Breast epithelium (tissue), 4 donors: ENCODE results near the gene IQCN. TPM values are rescaled to one million over a fixed set of nuclear protein-coding genes. Genes with fewer than 3 reads are reported as not detected.
A peak's percentile ranks its signal among the peaks of the same experiment; 100 is the strongest.

Experiments
- DNase-seq, 2 donors: peaks; one replicate each; pipeline ENCODE4 v3.0.0-alpha.2; 2019; ENCODE audit warnings: low spot score in 2 of 2
- H3K27ac ChIP-seq, 2 donors: fragments of 200-600 bp; sonication (generic) in 1 of 2; one replicate each; pipeline ENCODE4 v1.5.1; 2016 to 2019; ENCODE audit warnings: mild to moderate bottlenecking in 1 of 2
- H3K27me3 ChIP-seq, 2 donors: fragments of 200-600 bp; sonication (generic) in 1 of 2; one replicate each; pipeline versions ENCODE4 v1.5.1 to v1.6.0; 2017 to 2019; ENCODE audit warnings: control low read depth in 1 of 2, mild to moderate bottlenecking in 1 of 2
- H3K36me3 ChIP-seq: fragments of 200-600 bp; one replicate; pipeline ENCODE4 v1.5.1; 2019
- H3K4me1 ChIP-seq, 2 donors: fragments of 200-600 bp; sonication (generic); one replicate each; pipeline ENCODE4 v1.5.1; 2016 to 2019; ENCODE audit warnings: control low read depth in 1 of 2
- H3K4me3 ChIP-seq, 3 donors: fragments of 200-600 bp; sonication (generic); 1 replicate in 2 of 3; 2 replicates in 1 of 3; pipeline ENCODE4 v1.5.1; 2016 to 2019; ENCODE audit warnings: mild to moderate bottlenecking in 3 of 3, moderate library complexity in 2 of 3
- H3K9me3 ChIP-seq, 2 donors: fragments of 200-600 bp; sonication (generic) in 1 of 2; one replicate each; pipeline ENCODE4 v1.5.1; 2016 to 2019; ENCODE audit warnings: control low read depth in 1 of 2
- CTCF ChIP-seq, 3 donors: fragments of 450-650 bp; IDR thresholded peaks; one replicate each; pipeline ENCODE4 v1.5.1; 2016 to 2017; ENCODE audit warnings: antibody characterized with exemption in 3 of 3, mild to moderate bottlenecking in 3 of 3, moderate library complexity in 3 of 3
- POLR2A ChIP-seq: fragments of 450-650 bp; IDR thresholded peaks from one replicate; pipeline ENCODE4 v1.6.1; 2016; ENCODE audit warnings: antibody characterized with exemption, mild to moderate bottlenecking, moderate library complexity
- POLR2AphosphoS5 ChIP-seq, 3 donors: sonication (generic); formaldehyde crosslinking; IDR thresholded peaks; one replicate each; pipeline ENCODE4 v1.6.1; 2017; ENCODE audit warnings: antibody characterized with exemption in 3 of 3
- intact Hi-C: fragments of 100-400 bp; cut with DNase I; formaldehyde crosslinking; loops from one replicate; pipeline ENCODE4 v1.15.1; 2023; ENCODE audit warnings: low total_unique reads
- total RNA-seq, 3 donors: library from RNA; depleted of rRNA; stranded (reverse); fragments of >200 nt; gene quantifications; one replicate each; pipeline ENCODE4 v1.1.0, GENCODE V29; 2016

IQCN gene
- total RNA-seq, 3 donors from 2014 or later = 7.0 to 16.6 (median 9.5) TPM

- Histone ChIP-seq H3K4me3 (peak overlapping the region; percentile 95 to 98 (median 97)), H3K4me1 (peaks cover 4% of the 10 kb centered on the region in 2 donors), H3K9me3 (no peaks in the 10 kb centered on the region), H3K36me3 (no peaks in the 10 kb centered on the region), H3K27me3 (no peaks in the 10 kb centered on the region), H3K27ac (peak overlapping the region; percentile 100)
- peak; percentile 78 to 80 for DNase-seq
- intact Hi-C loops = loop anchor here (5.0 kb wide), 2 partner anchors 42 to 1618 kb away; partner anchors contain the start of genes LSM4, SMIM7 and TMEM38A
- peak in 1 of 3 donors; percentile 12 for TF ChIP-seq CTCF (IDR thresholded peaks at IDR 0.05)
- TF ChIP-seq POLR2AphosphoS5 (IDR thresholded peaks at IDR 0.05) = peak; percentile 98 to 99 (median 99)
- TF ChIP-seq POLR2A = peak; percentile 93
Measured at GRCh38 chr19:18280247-18281081, 6.2 kb upstream of the IQCN start.

GRCh38 chr19:18279516-18280246, 5.4 kb upstream of the IQCN start:
- Histone ChIP-seq H3K4me1 (peaks cover 9 to 12% of the 10 kb centered on the region in 2 donors), H3K27ac (peak overlapping the region; percentile 100), H3K27me3 (no peaks in the 10 kb centered on the region), H3K4me3 (peak overlapping the region; percentile 95 to 98 (median 97)), H3K9me3 (no peaks in the 10 kb centered on the region), H3K36me3 (no peaks in the 10 kb centered on the region)
- intact Hi-C loops = loop anchor here (5.0 kb wide), 2 partner anchors 43 to 1617 kb away; partner anchors contain the start of genes LSM4, SMIM7 and TMEM38A
- DNase-seq = peak; percentile 91 to 93
- peak; percentile 85 for TF ChIP-seq POLR2A
- TF ChIP-seq CTCF (IDR thresholded peaks at IDR 0.05) = peak; percentile 67 to 85 (median 82)
- peak; percentile 96 to 99 (median 96) for TF ChIP-seq POLR2AphosphoS5 (IDR thresholded peaks at IDR 0.05)

- peaks cover 14% of the 10 kb centered on the region in 2 donors for H3K4me1 ChIP-seq
- no peaks in the 10 kb centered on the region for H3K9me3 ChIP-seq
- DNase-seq = no peak
- intact Hi-C loops = no loop called here
- no peak for TF ChIP-seq POLR2AphosphoS5 (IDR thresholded peaks at IDR 0.05)
- TF ChIP-seq CTCF (IDR thresholded peaks at IDR 0.05) = no peak
- no peak for TF ChIP-seq POLR2A
- H3K27ac ChIP-seq = peak overlapping the region; percentile 100
- no peaks in the 10 kb centered on the region for H3K36me3 ChIP-seq
- no peaks in the 10 kb centered on the region for H3K27me3 ChIP-seq
- H3K4me3 ChIP-seq = peak overlapping the region; percentile 95 to 98 (median 97)
Measured at GRCh38 chr19:18279266-18279515, 4.9 kb upstream of the IQCN start.

- DNase-seq = peak in 1 of 2 donors; percentile 76
- Histone ChIP-seq H3K27me3 (no peaks in the 10 kb centered on the region), H3K27ac (peak overlapping the region; percentile 100), H3K4me3 (peak overlapping the region; percentile 95 to 98 (median 97)), H3K4me1 (peaks cover 14% of the 10 kb centered on the region in 2 donors), H3K9me3 (no peaks in the 10 kb centered on the region), H3K36me3 (no peaks in the 10 kb centered on the region)
- peak in 2 of 3 donors; percentile 93 to 98 for TF ChIP-seq POLR2AphosphoS5 (IDR thresholded peaks at IDR 0.05)
- no peak for TF ChIP-seq POLR2A
- intact Hi-C loops = no loop called here
Measured at GRCh38 chr19:18278521-18279265, 4.4 kb upstream of the IQCN start.

GRCh38 chr19:18274781-18275356, 617 bp upstream of the IQCN start:
- intact Hi-C loops = no loop called here
- H3K9me3 ChIP-seq = no peaks in the 10 kb centered on the region
- H3K4me1 ChIP-seq = peaks cover 14% of the 10 kb centered on the region in 2 donors
- peak overlapping the region; percentile 85 to 87 for H3K27ac ChIP-seq
- TF ChIP-seq CTCF (IDR thresholded peaks at IDR 0.05) (peak in 1 of 3 donors; percentile 18), POLR2AphosphoS5 (IDR thresholded peaks at IDR 0.05) (peak; percentile 36 to 98 (median 68)), POLR2A (peak; percentile 15)
- H3K36me3 ChIP-seq = no peaks in the 10 kb centered on the region
- H3K4me3 ChIP-seq = peak overlapping the region; percentile 1 to 50 (median 7)
- H3K27me3 ChIP-seq = no peaks in the 10 kb centered on the region
- DNase-seq = peak; percentile 84 to 89
